ENCODE measurements around the gene KRTAP10-9.
"Not testable (repeated sequence)": the region's sequence is repeated elsewhere in the genome, so short reads cannot be mapped to it uniquely, and the experiment has no call there.

The KRTAP10-9 gene

DNA sequence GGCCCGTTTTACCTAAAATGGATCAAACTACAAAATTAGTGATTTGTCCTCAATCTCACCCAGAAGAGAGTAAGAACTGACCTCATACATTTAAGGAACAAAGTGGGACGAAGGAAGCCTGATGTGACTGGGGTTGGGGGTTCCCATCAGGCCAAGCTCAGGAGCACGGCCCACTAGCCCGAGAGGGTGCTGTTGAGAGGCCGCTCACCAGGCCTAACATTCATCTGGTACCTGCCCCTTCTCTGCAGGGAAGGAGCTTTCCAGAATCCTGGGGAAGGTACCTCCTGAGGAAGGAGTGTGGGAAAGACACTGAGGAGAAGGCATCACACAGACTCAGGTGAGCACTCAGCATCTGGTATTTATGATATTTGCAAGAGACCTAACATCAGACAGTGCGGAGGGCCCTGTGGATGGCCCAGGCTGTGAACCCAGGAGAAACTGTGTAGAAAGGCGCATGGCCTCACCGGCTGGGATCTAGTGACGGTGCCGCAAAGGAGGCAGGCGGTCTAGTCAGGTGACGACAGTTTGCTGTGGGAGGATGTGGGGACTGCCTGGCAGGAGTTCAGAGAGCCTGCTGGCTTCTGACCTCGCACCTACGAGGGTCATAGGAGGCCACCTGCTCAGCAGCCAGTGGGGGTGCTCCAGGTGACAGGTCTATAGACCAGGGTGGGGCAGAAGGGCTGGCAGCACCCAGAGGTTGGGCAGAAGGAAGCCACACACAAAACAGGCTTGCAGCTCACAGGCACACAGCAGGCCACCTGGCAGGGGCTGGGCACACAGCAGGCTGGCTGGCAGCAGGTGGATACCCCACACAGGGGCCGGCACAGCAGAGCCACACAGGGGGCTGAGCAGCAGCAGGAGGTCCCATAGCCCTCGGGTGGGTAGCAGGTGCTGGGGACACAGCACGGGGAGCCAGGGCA, 27.0 kb downstream of the KRTAP10-9 start:
- Histone ChIP-seq H3K4me3 (no peak overlapping the region), H3K27ac (peak overlapping the region in 2 of 21 experiments; percentile 39 to 58)

DNA sequence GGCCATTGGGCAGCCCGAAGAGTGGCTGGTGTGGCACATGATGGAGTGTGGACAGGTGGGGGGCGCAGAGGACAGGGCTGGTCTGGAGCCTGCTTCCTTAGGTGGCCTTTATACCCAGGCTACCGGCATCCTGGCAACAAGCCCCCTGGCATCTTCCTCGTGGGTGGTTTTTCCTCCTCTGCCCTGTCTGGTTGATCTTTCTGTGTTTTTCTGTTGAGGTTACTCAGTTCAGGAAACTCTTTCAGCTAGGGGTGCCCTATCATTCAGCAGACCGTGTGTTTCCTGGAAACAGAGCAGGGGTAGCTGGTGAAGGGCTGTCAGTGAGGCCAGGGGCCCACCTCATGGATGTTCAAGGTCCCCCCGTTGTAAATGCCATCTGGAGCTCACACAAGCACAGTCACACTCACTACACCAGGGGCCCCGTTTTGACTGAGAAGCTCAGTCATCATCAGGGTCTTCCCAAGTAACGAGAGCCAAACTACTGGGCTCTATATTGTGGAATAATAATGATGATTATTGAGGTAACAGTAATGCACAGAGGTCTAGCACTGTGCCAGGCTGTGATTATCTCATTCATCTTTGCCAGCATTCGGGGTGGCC, 27.8 kb downstream of the KRTAP10-9 start, which contains the start of gene KRTAP12-4:
Gene KRTAP12-4, minus strand, starts transcription at position 84 of the 600 bp plus-strand sequence. Its CDS starts 45 bp downstream, at position 39.
- Histone ChIP-seq H3K4me3 (no peak within 1 kb of the TSS), H3K27ac (peak within 1 kb of the TSS in 2 of 21 experiments; percentile 39 to 58)

DNA sequence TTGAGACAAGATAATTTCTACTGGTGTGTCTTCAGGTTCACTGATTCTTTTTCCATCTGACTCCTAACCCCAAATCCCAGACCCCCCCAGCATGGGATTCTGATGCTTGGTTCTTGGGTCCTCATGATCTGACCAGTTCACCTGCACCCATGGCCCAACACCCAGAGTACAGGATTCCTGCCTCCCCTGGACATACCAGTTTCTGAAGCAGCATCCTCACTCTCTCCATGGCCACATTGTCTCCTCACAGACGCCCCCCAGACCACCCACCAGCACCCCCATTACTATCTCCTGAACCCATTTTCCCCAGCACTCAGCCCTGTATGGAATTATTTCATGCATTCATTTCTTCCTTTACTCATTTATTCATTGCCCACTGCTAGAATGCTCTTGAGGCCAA, 30.0 kb downstream of the KRTAP10-9 start:
- Histone ChIP-seq H3K27ac (peak overlapping the region in 6 of 21 experiments; percentile 18 to 75 (median 55)), H3K4me3 (no peak overlapping the region)

DNA sequence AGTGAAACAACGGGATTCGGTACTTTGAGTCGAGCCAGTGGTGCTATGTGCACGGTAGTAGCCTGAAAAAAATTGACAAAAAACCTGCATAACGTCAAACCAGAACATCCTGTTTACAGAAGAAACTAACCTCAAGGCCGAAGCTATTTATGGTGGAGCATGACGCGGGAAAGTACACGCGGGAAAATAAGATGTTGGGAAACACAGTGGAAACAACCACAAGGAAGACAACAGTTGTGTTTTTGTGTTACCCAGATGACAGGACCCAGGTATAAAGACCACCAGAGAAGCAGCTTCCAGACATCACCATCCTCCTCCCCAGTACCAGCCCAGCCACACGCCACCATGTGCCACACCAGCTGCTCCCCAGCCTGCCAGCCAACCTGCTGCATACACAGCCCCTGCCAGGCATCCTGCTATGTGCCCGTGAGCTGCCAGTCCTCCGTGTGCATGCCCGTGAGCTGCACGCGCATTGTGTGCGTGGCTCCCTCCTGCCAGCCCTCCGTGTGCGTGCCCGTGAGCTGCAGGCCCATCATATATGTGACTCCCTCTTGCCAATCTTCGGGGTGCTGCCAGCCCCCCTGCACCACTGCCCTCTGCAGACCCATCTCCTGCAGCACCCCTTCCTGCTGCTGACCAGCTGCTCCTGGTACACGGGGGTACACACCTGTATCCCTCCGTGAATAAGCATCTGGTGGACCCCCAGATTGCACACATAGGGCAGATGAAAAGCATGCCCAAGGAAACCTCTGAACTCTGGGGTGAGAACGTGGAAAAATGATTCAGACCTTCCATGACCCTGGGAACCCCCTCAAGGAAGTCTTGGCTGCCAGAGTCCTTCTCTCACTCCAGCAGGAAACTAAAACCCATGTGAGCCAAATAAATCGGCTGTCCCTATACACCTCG, 31.0 kb downstream of the KRTAP10-9 start, which contains the start of gene KRTAP12-3:
Gene KRTAP12-3, plus strand, starts transcription at position 298 of the 906 bp plus-strand sequence. Its CDS starts 48 bp downstream, at position 346.
- Histone ChIP-seq H3K4me3 (no peak within 1 kb of the TSS), H3K27ac (peak within 1 kb of the TSS in 8 of 21 experiments; percentile 16 to 75 (median 62))

DNA sequence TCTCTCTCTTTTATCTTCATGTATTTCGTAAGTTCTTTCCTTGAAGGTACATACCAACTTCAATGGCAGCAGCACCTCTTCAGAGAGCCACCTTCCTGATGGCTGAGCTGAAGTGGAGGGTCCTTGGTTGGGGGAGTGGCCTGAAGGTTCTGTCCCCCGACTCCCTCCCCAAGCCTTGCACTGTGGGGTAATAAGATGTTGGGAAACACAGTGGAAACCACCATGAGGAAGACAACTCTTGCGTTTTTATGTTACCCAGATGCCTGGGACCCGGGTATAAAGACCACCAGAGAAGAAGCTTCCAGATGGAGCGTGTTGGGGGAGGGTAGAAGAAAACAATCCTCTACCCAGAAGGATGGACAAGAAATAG, 31.6 kb downstream of the KRTAP10-9 start:
- Histone ChIP-seq H3K27ac (peak overlapping the region in 6 of 21 experiments; percentile 3 to 75 (median 48)), H3K4me3 (no peak overlapping the region)

DNA sequence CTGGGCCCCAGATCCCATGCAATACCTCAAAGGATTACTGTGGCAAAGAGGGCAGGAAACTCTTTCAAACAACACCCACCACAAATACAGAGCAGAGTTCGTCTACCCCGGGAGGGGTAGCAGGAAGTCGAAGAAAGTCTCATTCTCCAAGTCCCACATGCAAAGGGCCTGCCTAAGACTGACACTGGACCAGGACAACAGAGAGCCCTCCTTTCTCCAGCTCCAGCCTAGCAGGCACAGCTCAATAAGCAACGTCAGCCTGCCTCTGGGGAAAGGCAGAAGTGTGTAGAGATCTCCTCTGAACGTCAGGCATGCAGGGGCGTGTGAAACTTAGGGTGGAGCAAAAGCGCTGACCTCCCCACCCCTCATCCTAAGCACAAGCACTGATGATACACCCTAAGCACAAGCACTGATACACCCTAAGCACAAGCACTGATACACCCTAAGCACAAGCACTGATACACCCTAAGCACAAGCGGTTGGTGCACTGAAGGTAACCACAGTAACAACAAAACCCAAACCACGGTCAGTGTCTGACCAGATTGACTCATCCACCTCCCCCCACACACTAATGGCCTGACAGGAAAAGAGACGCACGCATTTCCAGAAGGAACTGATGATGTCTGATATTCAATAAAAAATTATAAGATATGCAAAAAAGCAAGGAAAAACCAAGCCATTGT, 32.2 kb downstream of the KRTAP10-9 start:
- H3K4me3 ChIP-seq, result no peak overlapping the region
- peak overlapping the region in 6 of 21 experiments; percentile 3 to 75 (median 48) for H3K27ac ChIP-seq

DNA sequence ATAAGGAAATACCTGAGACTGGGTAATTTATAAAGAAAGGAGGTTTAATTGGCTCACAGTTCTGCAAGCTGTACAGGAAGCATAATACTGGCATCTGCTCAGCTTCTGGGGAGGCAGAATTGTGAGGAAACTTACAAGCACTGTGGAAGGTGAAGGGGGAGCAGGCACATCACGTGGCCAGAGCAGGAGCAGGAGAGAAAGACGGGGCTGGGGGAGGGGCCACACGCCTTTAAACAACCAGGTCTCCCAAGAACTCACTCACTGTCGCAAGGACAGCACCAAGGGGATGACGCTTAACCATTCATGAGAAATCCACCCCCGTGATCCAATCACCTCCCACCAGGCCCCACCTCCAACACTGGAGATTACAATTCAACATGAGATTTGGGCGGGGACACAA, 34.7 kb downstream of the KRTAP10-9 start:
- not testable (repeated sequence) for H3K27ac ChIP-seq, H3K4me3 ChIP-seq

DNA sequence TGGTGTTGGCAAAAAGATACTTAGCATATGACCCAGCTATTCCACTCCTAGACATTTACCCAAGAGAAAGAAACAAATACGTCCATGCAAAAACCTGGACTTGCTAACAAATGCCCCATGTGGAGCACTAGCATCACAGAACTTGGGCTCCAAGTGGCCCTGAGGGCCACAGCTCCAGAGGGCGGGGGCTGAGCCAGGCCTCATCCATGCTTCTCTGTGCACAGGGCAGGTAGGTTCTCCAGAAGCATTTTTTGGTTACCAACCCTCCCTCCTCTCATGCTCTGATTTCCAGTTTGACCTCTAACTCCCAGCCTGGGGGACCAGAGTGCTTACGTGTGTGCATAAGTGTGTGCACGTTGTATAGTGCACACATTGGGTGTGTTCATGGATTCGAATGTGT, 37.8 kb downstream of the KRTAP10-9 start:
- Histone ChIP-seq H3K27ac (no peak overlapping the region), H3K4me3 (no peak overlapping the region)

DNA sequence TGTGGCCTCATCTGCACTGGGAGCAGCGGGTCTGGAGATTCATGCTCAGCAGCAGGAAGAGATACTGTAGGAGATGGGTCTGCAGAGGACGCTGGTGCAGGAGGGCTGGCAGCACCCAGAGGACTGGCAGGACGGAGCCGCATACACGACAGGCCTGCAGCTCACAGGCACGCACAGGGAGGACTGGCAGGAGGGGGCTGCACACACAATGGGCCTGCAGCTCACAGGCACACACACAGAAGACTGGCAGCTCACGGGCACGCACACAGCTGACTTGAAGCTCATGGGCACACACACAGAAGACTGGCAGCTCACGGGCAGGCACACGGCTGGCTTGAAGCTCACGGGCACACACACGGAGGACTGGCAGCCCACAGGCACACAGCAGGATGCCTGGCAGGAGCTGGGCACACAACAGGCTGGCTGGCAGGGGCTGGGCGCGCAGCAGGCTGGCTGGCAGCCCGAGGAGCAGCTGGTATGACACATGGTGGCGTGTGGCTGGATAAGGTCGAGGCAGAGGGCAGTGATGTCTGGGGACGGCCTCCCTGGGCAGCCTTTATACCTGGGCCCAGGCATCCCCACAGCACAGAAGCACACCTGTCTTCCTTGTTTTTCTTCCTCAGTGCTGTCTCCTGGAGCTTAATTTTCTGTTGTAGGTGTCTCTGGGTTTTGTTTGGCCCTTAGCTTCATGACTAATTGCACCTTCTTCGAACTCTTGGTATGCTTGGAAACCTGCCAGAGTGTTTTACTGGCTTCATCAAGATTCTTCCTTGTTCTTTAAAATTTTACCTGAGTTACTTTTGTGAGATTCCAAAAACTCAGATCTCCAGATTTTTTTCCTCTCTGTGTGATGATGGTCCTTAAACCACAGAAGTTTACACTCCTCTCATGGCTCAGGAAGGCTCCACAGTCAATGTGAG, 39.8 kb downstream of the KRTAP10-9 start, which contains the start of gene KRTAP12-2:
Gene KRTAP12-2, minus strand, starts transcription at position 527 of the 920 bp plus-strand sequence. Its CDS starts 41 bp downstream, at position 486.
- no peak within 1 kb of the TSS for H3K4me3 ChIP-seq
- no peak within 1 kb of the TSS for H3K27ac ChIP-seq

DNA sequence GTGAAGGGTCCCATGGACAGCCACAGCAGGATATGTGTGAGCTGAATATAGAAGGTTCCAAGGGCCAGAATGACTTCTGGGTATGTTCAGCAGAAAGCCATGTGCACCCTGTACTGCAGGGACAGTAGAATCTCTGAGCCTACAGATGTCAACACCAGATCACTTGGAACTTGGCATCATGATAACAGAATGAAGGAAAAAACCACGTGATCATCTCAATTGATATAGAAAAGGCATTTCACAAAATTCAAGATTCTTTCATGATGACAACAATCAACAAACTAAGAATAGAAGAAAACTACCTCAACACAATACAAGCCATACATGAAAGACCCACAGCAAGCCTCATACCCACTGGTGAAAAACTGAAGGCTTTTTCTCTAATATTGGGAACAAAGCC, 40.7 kb downstream of the KRTAP10-9 start:
- H3K27ac ChIP-seq, result no peak overlapping the region
- no peak overlapping the region for H3K4me3 ChIP-seq

DNA sequence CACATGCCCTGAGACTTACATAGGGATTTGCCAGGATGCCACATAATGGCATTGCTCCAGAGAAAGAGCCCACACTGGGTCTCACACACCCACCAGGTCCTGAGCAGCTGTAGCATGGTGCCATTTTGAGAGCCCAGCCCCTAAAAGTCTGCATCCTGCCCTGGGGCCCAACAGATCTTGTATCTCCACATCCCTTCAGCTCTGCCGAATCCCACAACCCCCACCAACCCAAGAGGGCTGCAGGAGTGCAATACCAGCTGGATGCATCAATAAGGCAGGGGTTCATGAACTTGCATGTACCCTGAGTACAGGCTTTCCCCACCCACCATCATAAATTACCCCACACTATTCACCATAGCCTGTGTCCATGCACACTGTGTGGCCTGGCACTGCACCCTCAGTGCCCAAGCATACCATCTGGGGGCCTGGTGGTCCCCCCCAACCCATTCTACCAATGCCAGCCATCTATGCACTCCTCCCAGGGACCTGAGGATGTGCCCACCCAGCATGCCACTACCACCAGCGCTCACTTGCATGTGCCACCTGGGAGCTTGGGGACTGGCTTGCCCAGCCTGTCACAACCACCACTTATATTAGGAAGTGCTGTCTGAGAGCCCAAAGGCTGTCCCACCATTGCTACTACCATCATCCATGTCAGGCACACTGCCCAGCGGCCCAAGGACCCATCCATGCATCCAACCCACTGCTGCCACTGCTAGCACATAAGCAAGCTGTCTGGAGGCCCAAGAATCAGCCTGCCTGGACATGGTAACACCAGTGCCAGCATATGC, 43.9 kb downstream of the KRTAP10-9 start:
- Histone ChIP-seq H3K4me3 (no peak overlapping the region), H3K27ac (no peak overlapping the region)

DNA sequence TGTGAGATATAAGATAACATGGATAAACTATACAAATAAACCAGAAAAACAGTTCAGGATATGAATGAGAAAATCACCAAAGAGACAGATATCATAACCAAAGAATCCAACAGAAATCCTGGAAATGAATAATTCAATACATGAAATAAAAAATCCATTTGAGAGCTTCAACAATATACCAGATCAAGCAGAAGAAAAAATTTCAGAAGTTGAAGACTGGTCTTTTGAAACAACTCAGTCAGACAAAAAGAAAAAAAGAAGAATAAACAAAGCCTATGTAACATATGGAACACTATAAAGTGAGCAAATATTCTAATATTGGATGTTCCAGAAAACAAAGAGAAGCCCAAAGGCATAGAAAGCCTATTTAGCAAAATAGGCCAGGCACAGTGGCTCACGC, 45.0 kb downstream of the KRTAP10-9 start:
- Histone ChIP-seq H3K4me3 (no peak overlapping the region), H3K27ac (no peak overlapping the region)

DNA sequence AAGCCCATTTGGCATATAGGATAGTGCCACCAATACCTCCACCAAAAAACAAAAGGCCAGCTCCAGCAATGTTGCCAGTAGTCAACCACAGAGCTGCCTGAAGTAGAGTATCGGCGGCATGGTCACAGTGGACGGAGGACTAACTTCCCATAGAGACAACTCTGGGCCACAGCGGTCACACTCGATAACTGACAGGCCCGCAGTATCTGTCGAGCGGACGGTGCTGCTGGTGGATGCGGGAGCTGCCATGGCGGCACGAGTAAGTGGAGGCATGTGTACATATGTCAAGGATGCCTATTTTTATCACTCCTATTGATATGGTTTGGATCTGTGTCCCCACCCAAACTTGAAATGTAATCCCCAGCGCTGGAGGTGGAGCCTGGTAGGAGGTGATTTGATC, 51.0 kb downstream of the KRTAP10-9 start:
- no peak overlapping the region for H3K4me3 ChIP-seq
- no peak overlapping the region for H3K27ac ChIP-seq
